Gastrocnemius medialis (tissue), 4 donors: ENCODE data around the gene CNTNAP3.
"Not testable (repeated sequence)": the region's sequence is repeated elsewhere in the genome, so short reads cannot be mapped to it uniquely, and the experiment has no call there.

Source experiments
- POLR2A ChIP-seq, 2 donors: fragments of 450-650 bp; IDR thresholded peaks; one replicate each; pipeline ENCODE4 v1.6.1; 2017; ENCODE audit warnings: antibody characterized with exemption in 2 of 2, mild to moderate bottlenecking in 2 of 2, moderate library complexity in 2 of 2
- TF ChIP-seq, protein P1 (sequence below), 5 experiments: fragments of 450-650 bp in 3 of 5; fragments of 200-600 bp in 2 of 5; sonication (generic) in 2 of 5; IDR thresholded peaks in 4 of 5; conservative IDR thresholded peaks in 1 of 5; 1 replicate in 4 of 5; 2 replicates in 1 of 5; pipeline ENCODE4 v1.5.1; 2016 to 2019; ENCODE audit warnings: antibody characterized with exemption in 5 of 5, mild to moderate bottlenecking in 3 of 5, moderate library complexity in 3 of 5

DNA sequence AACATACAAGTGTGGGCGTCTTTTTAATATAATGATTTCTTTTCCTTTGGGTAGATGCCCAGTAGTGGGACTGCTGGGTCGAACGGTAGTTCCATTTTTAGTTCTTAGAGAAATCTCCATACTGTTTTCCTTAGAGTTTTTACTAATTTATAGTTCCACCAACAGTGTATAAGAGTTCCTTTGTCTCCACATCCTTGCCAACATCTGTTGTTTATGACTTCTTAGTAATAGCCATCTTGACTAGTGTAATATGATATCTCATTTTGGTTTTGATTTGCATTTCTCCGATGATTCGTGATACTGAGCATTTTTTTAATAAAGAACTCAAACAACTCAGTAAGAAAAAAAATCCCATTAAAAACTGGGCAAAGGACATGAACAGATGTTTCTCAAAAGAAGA lies 225.0 kb downstream of the CNTNAP3 start:
- TF ChIP-seq, protein P1, sequence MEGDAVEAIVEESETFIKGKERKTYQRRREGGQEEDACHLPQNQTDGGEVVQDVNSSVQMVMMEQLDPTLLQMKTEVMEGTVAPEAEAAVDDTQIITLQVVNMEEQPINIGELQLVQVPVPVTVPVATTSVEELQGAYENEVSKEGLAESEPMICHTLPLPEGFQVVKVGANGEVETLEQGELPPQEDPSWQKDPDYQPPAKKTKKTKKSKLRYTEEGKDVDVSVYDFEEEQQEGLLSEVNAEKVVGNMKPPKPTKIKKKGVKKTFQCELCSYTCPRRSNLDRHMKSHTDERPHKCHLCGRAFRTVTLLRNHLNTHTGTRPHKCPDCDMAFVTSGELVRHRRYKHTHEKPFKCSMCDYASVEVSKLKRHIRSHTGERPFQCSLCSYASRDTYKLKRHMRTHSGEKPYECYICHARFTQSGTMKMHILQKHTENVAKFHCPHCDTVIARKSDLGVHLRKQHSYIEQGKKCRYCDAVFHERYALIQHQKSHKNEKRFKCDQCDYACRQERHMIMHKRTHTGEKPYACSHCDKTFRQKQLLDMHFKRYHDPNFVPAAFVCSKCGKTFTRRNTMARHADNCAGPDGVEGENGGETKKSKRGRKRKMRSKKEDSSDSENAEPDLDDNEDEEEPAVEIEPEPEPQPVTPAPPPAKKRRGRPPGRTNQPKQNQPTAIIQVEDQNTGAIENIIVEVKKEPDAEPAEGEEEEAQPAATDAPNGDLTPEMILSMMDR (IDR thresholded peaks at IDR 0.05 in 4 of 5, conservative IDR thresholded peaks at IDR 0.05 in 1 of 5): not testable (repeated sequence)
- not testable (repeated sequence) for TF ChIP-seq POLR2A (IDR thresholded peaks at IDR 0.05)
